ENCODE results near the gene KDM1B. TPM values are rescaled to one million over a fixed set of nuclear protein-coding genes. Genes with fewer than 3 reads are reported as not detected.

Gene KDM1B
- total and polyA plus RNA-seq, 2 donors from 2014 or later, result 3.9 to 20.5 TPM

GRCh38 chr6:18115356-18115755 is 39.9 kb upstream of the KDM1B start:
- no peak for TF ChIP-seq CTCF (IDR thresholded peaks at IDR 0.05; ENCODE audit: borderline replicate concordance, extremely low read depth, insufficient read depth)
- intact Hi-C loops (cut with DNase I), result no loop called here

GRCh38 chr6:18117136-18117535 is 38.1 kb upstream of the KDM1B start:
- H3K27me3 ChIP-seq (ENCODE audit: control insufficient read depth, insufficient read depth, low read length), result no peaks in the 10 kb centered on the region
- no peaks in the 10 kb centered on the region for H3K36me3 ChIP-seq (ENCODE audit: control insufficient read depth in 2 of 3, insufficient read depth in 3 of 3, low read length in 3 of 3)
- peaks cover 0 to 3% (median 0%) of the 10 kb centered on the region in 3 donors for H3K9me3 ChIP-seq (ENCODE audit: control insufficient read depth in 2 of 3, insufficient read depth in 1 of 3, low read length in 3 of 3)
- H3K9ac ChIP-seq (ENCODE audit: low read length in 3 of 3), result no peak overlapping the region
- no peak for TF ChIP-seq CTCF (IDR thresholded peaks at IDR 0.05; ENCODE audit: borderline replicate concordance, extremely low read depth, insufficient read depth)
- H3K27ac ChIP-seq (ENCODE audit: low read depth in 2 of 2, low read length in 2 of 2), result no peak overlapping the region
- no peak overlapping the region for H3K4me3 ChIP-seq (ENCODE audit: low read length in 3 of 3)
- no peak for FAIRE-seq
- intact Hi-C loops (cut with DNase I), result no loop called here
- DNase-seq, result no peak
- no peaks in the 10 kb centered on the region for H3K4me1 ChIP-seq (ENCODE audit: control insufficient read depth in 2 of 3, insufficient read depth in 2 of 3, low read depth in 1 of 3, low read length in 3 of 3)

More at GRCh38 chr6:18115356-18115755, 39.9 kb upstream of the KDM1B start:
- H3K27me3 ChIP-seq (ENCODE audit: control insufficient read depth, insufficient read depth, low read length), result no peaks in the 10 kb centered on the region
- no peaks in the 10 kb centered on the region for H3K9me3 ChIP-seq (ENCODE audit: control insufficient read depth in 2 of 3, insufficient read depth in 1 of 3, low read length in 3 of 3)
- FAIRE-seq (no peak), DNase-seq (no peak)
- H3K4me3 ChIP-seq (ENCODE audit: low read length in 3 of 3), result no peak overlapping the region
- no peak overlapping the region for H3K9ac ChIP-seq (ENCODE audit: low read length in 3 of 3)
- no peaks in the 10 kb centered on the region for H3K4me1 ChIP-seq (ENCODE audit: control insufficient read depth in 2 of 3, insufficient read depth in 2 of 3, low read depth in 1 of 3, low read length in 3 of 3)
- H3K36me3 ChIP-seq (ENCODE audit: control insufficient read depth in 2 of 3, insufficient read depth in 3 of 3, low read length in 3 of 3), result no peaks in the 10 kb centered on the region
- H3K27ac ChIP-seq (ENCODE audit: low read depth in 2 of 2, low read length in 2 of 2), result no peak overlapping the region

GRCh38 chr6:18118330-18118729 is 36.9 kb upstream of the KDM1B start:
- no peaks in the 10 kb centered on the region for H3K27me3 ChIP-seq (ENCODE audit: control insufficient read depth, insufficient read depth, low read length)
- no peak overlapping the region for H3K9ac ChIP-seq (ENCODE audit: low read length in 3 of 3)
- peaks cover 0 to 4% (median 0%) of the 10 kb centered on the region in 3 donors for H3K4me1 ChIP-seq (ENCODE audit: control insufficient read depth in 2 of 3, insufficient read depth in 2 of 3, low read depth in 1 of 3, low read length in 3 of 3)
- DNase-seq (no peak), FAIRE-seq (no peak)
- peaks cover 0 to 3% (median 0%) of the 10 kb centered on the region in 3 donors for H3K9me3 ChIP-seq (ENCODE audit: control insufficient read depth in 2 of 3, insufficient read depth in 1 of 3, low read length in 3 of 3)
- no peak overlapping the region for H3K4me3 ChIP-seq (ENCODE audit: low read length in 3 of 3)
- intact Hi-C loops (cut with DNase I), result no loop called here
- no peak for TF ChIP-seq CTCF (IDR thresholded peaks at IDR 0.05; ENCODE audit: borderline replicate concordance, extremely low read depth, insufficient read depth)
- no peak overlapping the region for H3K27ac ChIP-seq (ENCODE audit: low read depth in 2 of 2, low read length in 2 of 2)
- no peaks in the 10 kb centered on the region for H3K36me3 ChIP-seq (ENCODE audit: control insufficient read depth in 2 of 3, insufficient read depth in 3 of 3, low read length in 3 of 3)

- H3K9ac ChIP-seq (ENCODE audit: low read length in 3 of 3), result no peak overlapping the region
- intact Hi-C loops (cut with DNase I), result no loop called here
- FAIRE-seq, result no peak
These were observed 36.0 kb upstream of the KDM1B start for GRCh38 chr6:18119236-18119635.

More at GRCh38 chr6:18119236-18119635, 36.0 kb upstream of the KDM1B start:
- Histone ChIP-seq H3K4me3 (ENCODE audit: low read length in 3 of 3) (no peak overlapping the region), H3K4me1 (ENCODE audit: control insufficient read depth in 2 of 3, insufficient read depth in 2 of 3, low read depth in 1 of 3, low read length in 3 of 3) (peaks cover 0 to 4% (median 0%) of the 10 kb centered on the region in 3 donors), H3K36me3 (ENCODE audit: control insufficient read depth in 2 of 3, insufficient read depth in 3 of 3, low read length in 3 of 3) (no peaks in the 10 kb centered on the region), H3K9me3 (ENCODE audit: control insufficient read depth in 2 of 3, insufficient read depth in 1 of 3, low read length in 3 of 3) (peaks cover 0 to 3% (median 0%) of the 10 kb centered on the region in 3 donors), H3K27ac (ENCODE audit: low read depth in 2 of 2, low read length in 2 of 2) (no peak overlapping the region), H3K27me3 (ENCODE audit: control insufficient read depth, insufficient read depth, low read length) (no peaks in the 10 kb centered on the region)
- DNase-seq, result no peak
- TF ChIP-seq CTCF (IDR thresholded peaks at IDR 0.05; ENCODE audit: borderline replicate concordance, extremely low read depth, insufficient read depth), result no peak

Measured in kidney (tissue), 14 donors.